ENCODE results near the gene PRODH. TPM values are rescaled to one million over a fixed set of nuclear protein-coding genes. Genes with fewer than 3 reads are reported as not detected.
"Not testable (repeated sequence)": the region's sequence is repeated elsewhere in the genome, so short reads cannot be mapped to it uniquely, and the experiment has no call there.

Gene PRODH
- total RNA-seq, 2 donors from 2014 or later, result 65.1 to 67.5 TPM

GRCh38 chr22:18966748-18967147 is 30.7 kb upstream of the PRODH start:
- Histone ChIP-seq H3K27me3 (ENCODE audit: control insufficient read depth, insufficient read depth, low read length, poor library complexity, severe bottlenecking) (no peaks in the 10 kb centered on the region), H3K36me3 (ENCODE audit: control insufficient read depth, insufficient read depth, low read length) (no peaks in the 10 kb centered on the region), H3K9ac (ENCODE audit: extremely low read depth, low read length, poor library complexity, severe bottlenecking) (no peak overlapping the region), H3K27ac (ENCODE audit: low read depth, low read length) (no peak overlapping the region), H3K4me1 (ENCODE audit: control insufficient read depth, insufficient read depth, low read length) (no peaks in the 10 kb centered on the region), H3K9me3 (ENCODE audit: control insufficient read depth, low read length) (no peaks in the 10 kb centered on the region), H3K4me3 (ENCODE audit: low read length) (no peak overlapping the region)
- no peak overlapping the region for H3K4me3 Mint-ChIP-seq
- no peak for TF ChIP-seq CTCF (conservative IDR thresholded peaks at IDR 0.05)
- no peaks in the 10 kb centered on the region for H3K9me3 Mint-ChIP-seq
- no peak for DNase-seq
- no peaks in the 10 kb centered on the region for H3K4me1 Mint-ChIP-seq
- H3K36me3 Mint-ChIP-seq (ENCODE audit: low read depth), result no peaks in the 10 kb centered on the region
- peaks cover 12% of the 10 kb centered on the region for H3K27me3 Mint-ChIP-seq (ENCODE audit: insufficient read depth)
- no peak overlapping the region for H3K27ac Mint-ChIP-seq
- WGBS, 2 experiments (ENCODE audit: insufficient coverage in 1 of 2, insufficient read length in 1 of 2), result 85 to 88% methylated on average over 2 to 7 of the region's 7 CpGs

GRCh38 chr22:18965526-18966421 is 29.7 kb upstream of the PRODH start:
- H3K4me3 Mint-ChIP-seq, result no peak overlapping the region
- no peaks in the 10 kb centered on the region for H3K36me3 Mint-ChIP-seq (ENCODE audit: low read depth)
- H3K4me1 Mint-ChIP-seq, result no peaks in the 10 kb centered on the region
- WGBS, 2 experiments (ENCODE audit: insufficient coverage in 1 of 2, insufficient read length in 1 of 2), result 86 to 88% methylated on average over 5 to 14 of the region's 14 CpGs
- Histone ChIP-seq H3K27me3 (ENCODE audit: control insufficient read depth, insufficient read depth, low read length, poor library complexity, severe bottlenecking) (no peaks in the 10 kb centered on the region), H3K36me3 (ENCODE audit: control insufficient read depth, insufficient read depth, low read length) (no peaks in the 10 kb centered on the region), H3K27ac (ENCODE audit: low read depth, low read length) (no peak overlapping the region), H3K4me1 (ENCODE audit: control insufficient read depth, insufficient read depth, low read length) (no peaks in the 10 kb centered on the region), H3K9ac (ENCODE audit: extremely low read depth, low read length, poor library complexity, severe bottlenecking) (no peak overlapping the region), H3K4me3 (ENCODE audit: low read length) (no peak overlapping the region), H3K9me3 (ENCODE audit: control insufficient read depth, low read length) (no peaks in the 10 kb centered on the region)
- no peaks in the 10 kb centered on the region for H3K9me3 Mint-ChIP-seq
- no peak for TF ChIP-seq CTCF (conservative IDR thresholded peaks at IDR 0.05)
- no peak for DNase-seq
- H3K27ac Mint-ChIP-seq, result no peak overlapping the region
- peaks cover 9% of the 10 kb centered on the region for H3K27me3 Mint-ChIP-seq (ENCODE audit: insufficient read depth)

- H3K4me3 Mint-ChIP-seq; H3K36me3 Mint-ChIP-seq (ENCODE audit: low read depth); H3K4me3 ChIP-seq (ENCODE audit: low read length); H3K36me3 ChIP-seq (ENCODE audit: control insufficient read depth, insufficient read depth, low read length); H3K9me3 ChIP-seq (ENCODE audit: control insufficient read depth, low read length); DNase-seq; H3K4me1 Mint-ChIP-seq; H3K27ac ChIP-seq (ENCODE audit: low read depth, low read length); H3K9me3 Mint-ChIP-seq; H3K4me1 ChIP-seq (ENCODE audit: control insufficient read depth, insufficient read depth, low read length); H3K27ac Mint-ChIP-seq; H3K9ac ChIP-seq (ENCODE audit: extremely low read depth, low read length, poor library complexity, severe bottlenecking); H3K27me3 ChIP-seq (ENCODE audit: control insufficient read depth, insufficient read depth, low read length, poor library complexity, severe bottlenecking); H3K27me3 Mint-ChIP-seq (ENCODE audit: insufficient read depth): not testable (repeated sequence)
- 92 to 100% methylated on average over 3 to 18 of the region's 19 CpGs for WGBS, 2 experiments (ENCODE audit: insufficient coverage in 1 of 2, insufficient read length in 1 of 2)
Measured at GRCh38 chr22:18964501-18965265, 28.6 kb upstream of the PRODH start.

- DNase-seq; H3K27ac ChIP-seq (ENCODE audit: low read depth, low read length); H3K9me3 Mint-ChIP-seq; H3K27ac Mint-ChIP-seq; H3K4me3 Mint-ChIP-seq; H3K4me1 ChIP-seq (ENCODE audit: control insufficient read depth, insufficient read depth, low read length); H3K36me3 ChIP-seq (ENCODE audit: control insufficient read depth, insufficient read depth, low read length); H3K27me3 Mint-ChIP-seq (ENCODE audit: insufficient read depth); H3K9me3 ChIP-seq (ENCODE audit: control insufficient read depth, low read length); H3K4me1 Mint-ChIP-seq; H3K4me3 ChIP-seq (ENCODE audit: low read length); H3K36me3 Mint-ChIP-seq (ENCODE audit: low read depth); H3K9ac ChIP-seq (ENCODE audit: extremely low read depth, low read length, poor library complexity, severe bottlenecking); H3K27me3 ChIP-seq (ENCODE audit: control insufficient read depth, insufficient read depth, low read length, poor library complexity, severe bottlenecking): not testable (repeated sequence)
- 78 to 84% methylated on average over 7 to 9 of the region's 10 CpGs for WGBS, 2 experiments (ENCODE audit: insufficient coverage in 1 of 2, insufficient read length in 1 of 2)
Measured at GRCh38 chr22:18964051-18964450, 28.0 kb upstream of the PRODH start.

All from endodermal cell (in vitro differentiated cells).